IMR-90 (cell line): ENCODE results near the gene PCDHGA6. TPM values are rescaled to one million over a fixed set of nuclear protein-coding genes. Genes with fewer than 3 reads are reported as not detected.
"Not testable (repeated sequence)": the region's sequence is repeated elsewhere in the genome, so short reads cannot be mapped to it uniquely, and the experiment has no call there.

Source experiments
- ATAC-seq: fragments of 200-7000 bp; cut with Tn5 transposase; 2 replicates; pipeline ENCODE4 v1.9.1; 2020; ENCODE audit warnings: low read depth, mild to moderate bottlenecking, moderate library complexity
- BruUV-seq: library from RNA; stranded (reverse); fragments of 400-500 nt; replicated peaks from 2 replicates; lab custom pipeline; 2021; lab: Mats Ljungman, UMichigan
- CTCF ChIA-PET: fragments of 300-600 bp; formaldehyde crosslinking; extraction: SDS; loops from one replicate; lab custom pipeline; 2021; ENCODE audit warnings: antibody characterized with exemption; lab: Yijun Ruan, JAX
- POLR2A ChIA-PET: fragments of 300-600 bp; sonication (Branson Sonifier 250); formaldehyde crosslinking; loops from one replicate; lab custom pipeline; 2022; ENCODE audit warnings: antibody characterized with exemption; ENCODE audit not compliant: unreplicated experiment; lab: Charles Lee
- DNase-seq: peaks from one replicate; pipeline ENCODE4 v3.0.0; 2013
- H2AFZ ChIP-seq: replicated peaks from 2 replicates; pipeline ENCODE3; 2013; ENCODE audit warnings: low read length, mild to moderate bottlenecking; ENCODE audit not compliant: poor library complexity
- H2AK5ac ChIP-seq: 2 replicates; pipeline ENCODE4 v1.6.1; 2013; ENCODE audit warnings: low read depth, low read length, inconsistent platforms
- H2AK9ac ChIP-seq: replicated peaks from 2 replicates; pipeline ENCODE3; 2013; ENCODE audit warnings: mild to moderate bottlenecking, low read depth, low read length, moderate library complexity; ENCODE audit not compliant: poor library complexity
- H2BK120ac ChIP-seq: 2 replicates; pipeline ENCODE4 v1.6.1; 2013; ENCODE audit warnings: low read depth, low read length, inconsistent platforms
- H2BK15ac ChIP-seq: 3 replicates; pipeline ENCODE4 v1.6.1; 2013; ENCODE audit warnings: low read depth, low read length, inconsistent platforms
- H2BK20ac ChIP-seq: 2 replicates; pipeline ENCODE4 v1.6.1; 2013; ENCODE audit warnings: low read depth, mild to moderate bottlenecking, inconsistent platforms, low read length, moderate library complexity
- H2BK5ac ChIP-seq: 2 replicates; pipeline ENCODE4 v1.6.1; 2013; ENCODE audit warnings: mild to moderate bottlenecking, low read depth, low read length, inconsistent platforms; ENCODE audit not compliant: poor library complexity, severe bottlenecking
- H3K14ac ChIP-seq: replicated peaks from 2 replicates; pipeline ENCODE4 v1.6.1; 2013; ENCODE audit warnings: low read depth, low read length, inconsistent platforms
- H3K18ac ChIP-seq: 2 replicates; pipeline ENCODE4 v1.6.1; 2013; ENCODE audit warnings: low read depth, low read length, control low read depth
- H3K23ac ChIP-seq: 2 replicates; pipeline ENCODE4 v1.6.1; 2013; ENCODE audit warnings: low read depth, low read length, inconsistent platforms
- H3K27ac ChIP-seq: 2 replicates; pipeline ENCODE4 v1.5.1; 2013; ENCODE audit warnings: mild to moderate bottlenecking, control low read depth, low read length; ENCODE audit not compliant: insufficient read depth
- H3K27me3 ChIP-seq: 2 replicates; pipeline ENCODE4 v1.6.1; 2013; ENCODE audit warnings: low read length; ENCODE audit not compliant: control insufficient read depth, insufficient read depth
- H3K36me3 ChIP-seq: 2 replicates; pipeline ENCODE4 v1.6.1; 2013; ENCODE audit warnings: low read length, mixed read lengths; ENCODE audit not compliant: control insufficient read depth, insufficient read depth
- H3K4ac ChIP-seq: 2 replicates; pipeline ENCODE4 v1.6.1; 2013; ENCODE audit warnings: low read depth, low read length, inconsistent platforms
- H3K4me1 ChIP-seq: 2 replicates; pipeline ENCODE4 v1.6.1; 2013; ENCODE audit warnings: low read length, mixed read lengths; ENCODE audit not compliant: control insufficient read depth, insufficient read depth
- H3K4me2 ChIP-seq: 2 replicates; pipeline ENCODE4 v1.6.1; 2013; ENCODE audit warnings: low read depth, mild to moderate bottlenecking, control low read depth, low read length, moderate library complexity
- H3K4me3 ChIP-seq: 2 replicates; pipeline ENCODE4 v1.5.1; 2013; ENCODE audit warnings: low read depth, mild to moderate bottlenecking, control low read depth, low read length, moderate library complexity; ENCODE audit not compliant: insufficient read depth
- H3K56ac ChIP-seq: 2 replicates; pipeline ENCODE4 v1.6.1; 2013; ENCODE audit warnings: low read length, inconsistent platforms; ENCODE audit not compliant: insufficient read depth; ENCODE audit errors: extremely low read depth
- H3K79me1 ChIP-seq, 2 experiments: 2 replicates each; pipeline ENCODE4 v1.6.1; 2013; ENCODE audit warnings: low read length in 2 of 2, inconsistent platforms in 1 of 2, low read depth in 1 of 2
- H3K9ac ChIP-seq: 2 replicates; pipeline ENCODE4 v1.6.1; 2013; ENCODE audit warnings: low read depth, low read length, control low read depth
- H3K9me1 ChIP-seq: 2 replicates; pipeline ENCODE4 v1.6.1; 2013; ENCODE audit warnings: low read length, inconsistent platforms; ENCODE audit not compliant: insufficient read depth
- H3K9me3 ChIP-seq: 2 replicates; pipeline ENCODE4 v1.6.1; 2013; ENCODE audit warnings: low read length; ENCODE audit not compliant: control insufficient read depth, insufficient read depth
- H4K20me1 ChIP-seq: 2 replicates; pipeline ENCODE4 v1.6.1; 2013; ENCODE audit warnings: low read length, inconsistent platforms; ENCODE audit not compliant: insufficient read depth
- H4K5ac ChIP-seq: 2 replicates; pipeline ENCODE4 v1.6.1; 2013; ENCODE audit warnings: mild to moderate bottlenecking, low read depth, low read length, control low read depth
- H4K8ac ChIP-seq, 2 experiments: 2 replicates each; pipeline ENCODE4 v1.6.1; 2013; ENCODE audit warnings: low read depth in 2 of 2, low read length in 2 of 2, control low read depth in 1 of 2, inconsistent platforms in 1 of 2
- H4K91ac ChIP-seq: 2 replicates; pipeline ENCODE4 v1.6.1; 2013; ENCODE audit warnings: low read depth, low read length, inconsistent platforms; ENCODE audit not compliant: insufficient read depth
- MAFK ChIP-seq: IDR thresholded peaks from 2 replicates; pipeline ENCODE4 v1.6.1; 2012; ENCODE audit warnings: low read depth, low read length, improper control_type of control experiment
- MXI1 ChIP-seq: IDR thresholded peaks from 2 replicates; pipeline ENCODE4 v1.6.1; 2012; ENCODE audit warnings: low read depth, mild to moderate bottlenecking, low read length, moderate library complexity, borderline replicate concordance
- WGBS, 2 experiments: methylation state at CpG; one replicate each; pipeline versions ENCODE4 v1.1.5 to v1.1.7; 2013; ENCODE audit warnings: missing lambda C conversion rate in 2 of 2; ENCODE audit not compliant: insufficient read length in 1 of 2; ENCODE audit errors: extremely low coverage in 2 of 2; 5-methylcytosine and 5-hydroxymethylcytosine counted together
- dilution Hi-C: fragments of 300-500 bp; cut with HindIII; formaldehyde crosslinking; loops from one replicate; pipeline ENCODE4 v1.14.3; 2018; ENCODE audit warnings: low sequenced_read_pairs; ENCODE audit not compliant: unreplicated experiment
- in situ Hi-C: fragments of 300-500 bp; cut with MboI; formaldehyde crosslinking; loops from 3 replicates; pipeline ENCODE4 v1.14.3; 2019; ENCODE audit warnings: low sequenced_read_pairs, inconsistent platforms, mixed read lengths
- intact Hi-C: fragments of 100-400 bp; cut with micrococcal nuclease; formaldehyde crosslinking; loops from 2 replicates; pipeline ENCODE4 v1.10.0; 2022
- polyA plus RNA-seq, 3 experiments: library from polyadenylated mRNA; depleted of rRNA; stranded (reverse); fragments of >200 nt; gene quantifications; 2 replicates each; pipeline ENCODE4 v1.2.3, GENCODE V29; 2012; ENCODE audit warnings: low replicate concordance in 1 of 3
- total RNA-seq: library from RNA; depleted of rRNA; stranded (reverse); fragments of >200 nt; gene quantifications from 2 replicates; pipeline ENCODE4 v1.2.3, GENCODE V29; 2012
- TF ChIP-seq, protein P1 (sequence below): conservative IDR thresholded peaks from 2 replicates; pipeline ENCODE4 v1.5.1; 2012; ENCODE audit warnings: mild to moderate bottlenecking, low read depth, low read length, improper control_type of control experiment

The PCDHGA6 gene
- total and polyA plus RNA-seq, 2 of the 4 experiments (the other 2 are of a cell fraction), result 4.1 to 4.7 TPM

DNA sequence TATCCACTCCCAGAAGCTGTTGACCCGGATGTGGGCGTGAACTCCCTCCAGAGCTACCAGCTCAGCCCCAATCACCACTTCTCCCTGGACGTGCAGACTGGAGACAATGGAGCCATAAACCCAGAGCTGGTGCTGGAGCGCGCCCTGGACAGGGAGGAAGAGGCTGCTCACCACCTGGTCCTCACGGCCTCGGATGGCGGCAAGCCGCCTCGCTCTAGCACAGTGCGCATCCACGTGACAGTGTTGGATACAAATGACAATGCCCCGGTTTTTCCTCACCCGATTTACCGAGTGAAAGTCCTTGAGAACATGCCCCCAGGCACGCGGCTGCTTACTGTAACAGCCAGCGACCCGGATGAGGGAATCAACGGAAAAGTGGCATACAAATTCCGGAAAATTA, 19.6 kb downstream of the PCDHGA6 start (continued):
- TF ChIP-seq MXI1, result no peak
- TF ChIP-seq MAFK, result no peak
- TF ChIP-seq, protein P1, sequence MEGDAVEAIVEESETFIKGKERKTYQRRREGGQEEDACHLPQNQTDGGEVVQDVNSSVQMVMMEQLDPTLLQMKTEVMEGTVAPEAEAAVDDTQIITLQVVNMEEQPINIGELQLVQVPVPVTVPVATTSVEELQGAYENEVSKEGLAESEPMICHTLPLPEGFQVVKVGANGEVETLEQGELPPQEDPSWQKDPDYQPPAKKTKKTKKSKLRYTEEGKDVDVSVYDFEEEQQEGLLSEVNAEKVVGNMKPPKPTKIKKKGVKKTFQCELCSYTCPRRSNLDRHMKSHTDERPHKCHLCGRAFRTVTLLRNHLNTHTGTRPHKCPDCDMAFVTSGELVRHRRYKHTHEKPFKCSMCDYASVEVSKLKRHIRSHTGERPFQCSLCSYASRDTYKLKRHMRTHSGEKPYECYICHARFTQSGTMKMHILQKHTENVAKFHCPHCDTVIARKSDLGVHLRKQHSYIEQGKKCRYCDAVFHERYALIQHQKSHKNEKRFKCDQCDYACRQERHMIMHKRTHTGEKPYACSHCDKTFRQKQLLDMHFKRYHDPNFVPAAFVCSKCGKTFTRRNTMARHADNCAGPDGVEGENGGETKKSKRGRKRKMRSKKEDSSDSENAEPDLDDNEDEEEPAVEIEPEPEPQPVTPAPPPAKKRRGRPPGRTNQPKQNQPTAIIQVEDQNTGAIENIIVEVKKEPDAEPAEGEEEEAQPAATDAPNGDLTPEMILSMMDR, result no peak

GRCh38 chr5:141394401-141395187, 20.9 kb downstream of the PCDHGA6 start:
- H3K4me1 ChIP-seq, H3K56ac ChIP-seq, DNase-seq, in situ Hi-C loops, H4K20me1 ChIP-seq, H4K91ac ChIP-seq, H2AFZ ChIP-seq, H3K27me3 ChIP-seq, H3K9me1 ChIP-seq, H3K4me2 ChIP-seq, BruUV-seq, POLR2A ChIA-PET, H3K9ac ChIP-seq, intact Hi-C loops, H2BK15ac ChIP-seq, ATAC-seq, H2BK120ac ChIP-seq, H2AK9ac ChIP-seq, H2BK20ac ChIP-seq, H4K5ac ChIP-seq, H3K4me3 ChIP-seq, H3K23ac ChIP-seq, H3K14ac ChIP-seq, H2AK5ac ChIP-seq, H3K18ac ChIP-seq, H4K8ac ChIP-seq, H3K27ac ChIP-seq, H2BK5ac ChIP-seq, dilution Hi-C loops, H3K79me1 ChIP-seq, H3K4ac ChIP-seq: not testable (repeated sequence)
- CTCF ChIA-PET, result interaction anchor here (0.6 kb wide), 1 partner anchor 202 kb away, joined by 3 read pairs; no protein-coding TSS in a partner anchor
- H3K36me3 ChIP-seq, result peaks cover 23% of the 10 kb centered on the region
- peaks cover 46% of the 10 kb centered on the region for H3K9me3 ChIP-seq
- WGBS, 2 experiments, result 30% methylated on average over 2 of the region's 53 CpGs; no CpG with 5 or more reads in 1 of the 2 experiments
